Measurements from ENCODE around the gene TLCD1.

- no peak for TF ChIP-seq EZH2 (IDR thresholded peaks at IDR 0.05; ENCODE audit: low read depth, low read length, severe bottlenecking)
- no peak for TF ChIP-seq KDM1A (IDR thresholded peaks at IDR 0.05; ENCODE audit: borderline replicate concordance, low read length)
- no peak for TF ChIP-seq HDAC6 (IDR thresholded peaks at IDR 0.05; ENCODE audit: low read depth, low read length)
- TF ChIP-seq SUZ12 (IDR thresholded peaks at IDR 0.05; ENCODE audit: low read length) = no peak
- TF ChIP-seq, protein P1, sequence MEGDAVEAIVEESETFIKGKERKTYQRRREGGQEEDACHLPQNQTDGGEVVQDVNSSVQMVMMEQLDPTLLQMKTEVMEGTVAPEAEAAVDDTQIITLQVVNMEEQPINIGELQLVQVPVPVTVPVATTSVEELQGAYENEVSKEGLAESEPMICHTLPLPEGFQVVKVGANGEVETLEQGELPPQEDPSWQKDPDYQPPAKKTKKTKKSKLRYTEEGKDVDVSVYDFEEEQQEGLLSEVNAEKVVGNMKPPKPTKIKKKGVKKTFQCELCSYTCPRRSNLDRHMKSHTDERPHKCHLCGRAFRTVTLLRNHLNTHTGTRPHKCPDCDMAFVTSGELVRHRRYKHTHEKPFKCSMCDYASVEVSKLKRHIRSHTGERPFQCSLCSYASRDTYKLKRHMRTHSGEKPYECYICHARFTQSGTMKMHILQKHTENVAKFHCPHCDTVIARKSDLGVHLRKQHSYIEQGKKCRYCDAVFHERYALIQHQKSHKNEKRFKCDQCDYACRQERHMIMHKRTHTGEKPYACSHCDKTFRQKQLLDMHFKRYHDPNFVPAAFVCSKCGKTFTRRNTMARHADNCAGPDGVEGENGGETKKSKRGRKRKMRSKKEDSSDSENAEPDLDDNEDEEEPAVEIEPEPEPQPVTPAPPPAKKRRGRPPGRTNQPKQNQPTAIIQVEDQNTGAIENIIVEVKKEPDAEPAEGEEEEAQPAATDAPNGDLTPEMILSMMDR (IDR thresholded peaks at IDR 0.05; ENCODE audit: control extremely low read depth in 1 of 3, insufficient read depth in 1 of 3, low read depth in 1 of 3, low read length in 3 of 3) = peak in 1 of 3 experiments; percentile 10; a peak in 1 of 4 replicates
- TF ChIP-seq POLR2A (IDR thresholded peaks at IDR 0.05; ENCODE audit: control extremely low read depth in 1 of 2, low read depth in 2 of 2, low read length in 2 of 2) = no peak
- no peak for TF ChIP-seq SRF (IDR thresholded peaks at IDR 0.05; ENCODE audit: low read depth, low read length)
- no peak for TF ChIP-seq MAX (IDR thresholded peaks at IDR 0.05)
- TF ChIP-seq, protein P2, sequence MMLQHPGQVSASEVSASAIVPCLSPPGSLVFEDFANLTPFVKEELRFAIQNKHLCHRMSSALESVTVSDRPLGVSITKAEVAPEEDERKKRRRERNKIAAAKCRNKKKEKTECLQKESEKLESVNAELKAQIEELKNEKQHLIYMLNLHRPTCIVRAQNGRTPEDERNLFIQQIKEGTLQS (IDR thresholded peaks at IDR 0.05; ENCODE audit: insufficient read depth, low read depth, low read length) = no peak
- no peak for TF ChIP-seq JUN (IDR thresholded peaks at IDR 0.05; ENCODE audit: low read depth, low read length)
- TF ChIP-seq TAF1 (IDR thresholded peaks at IDR 0.05; ENCODE audit: low read depth, low read length) = no peak
- no peak for TF ChIP-seq MAFK (IDR thresholded peaks at IDR 0.05; ENCODE audit: low read depth, low read length)
Measured at GRCh38 chr17:28714281-28714680, 11.8 kb downstream of the TLCD1 start.
